SW 1271 (cell line): ENCODE data around the gene CYB561.
A peak's percentile ranks its signal among the peaks of the same experiment; 100 is the strongest.

ENCODE experiments used
- DNase-seq, 2 experiments: peaks; one replicate each; lab custom pipeline; 2025; lab: John Stamatoyannopoulos, UW

CYB561 gene

DNA sequence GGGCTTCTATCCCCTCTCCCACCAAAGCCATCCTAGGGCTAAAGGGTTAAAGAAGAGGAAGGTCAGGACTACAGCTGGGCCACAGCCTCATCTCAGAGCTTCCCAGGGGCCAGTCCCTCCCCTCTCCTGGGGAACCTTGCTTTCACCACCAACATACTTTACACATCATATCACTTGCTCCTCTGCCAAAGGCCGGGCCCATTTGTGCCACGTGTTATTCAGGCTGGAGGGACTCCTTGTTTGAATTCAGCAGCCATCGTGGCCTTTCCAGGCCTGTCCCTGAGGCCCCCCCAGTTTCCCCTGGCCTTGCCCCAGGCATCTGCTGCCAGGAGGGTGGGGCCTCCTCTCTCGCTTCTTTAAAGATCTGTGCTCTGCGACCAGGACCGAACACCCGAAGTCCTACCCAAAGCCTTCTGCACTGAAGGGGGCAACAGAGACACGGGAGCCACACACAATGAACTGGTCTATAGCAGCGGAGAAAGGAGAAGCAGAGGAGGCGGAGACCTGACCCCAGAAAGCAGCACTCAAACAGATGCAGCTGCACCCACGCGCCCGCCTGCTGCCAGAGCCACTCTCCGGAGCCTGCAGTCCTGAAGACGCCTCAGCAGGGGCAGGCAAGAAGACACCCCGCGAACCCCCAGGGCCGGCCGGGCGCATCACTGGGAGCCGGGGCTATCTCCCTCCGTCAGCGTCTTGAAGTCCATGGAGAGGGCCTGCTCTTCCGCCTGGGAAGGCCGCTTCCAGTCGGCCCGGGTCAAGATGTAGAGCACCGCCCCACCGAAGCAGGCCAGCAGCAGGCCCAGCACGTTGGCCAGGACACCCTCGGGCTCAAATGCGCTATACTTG is 12.1 kb downstream of the CYB561 start:
- DNase-seq, result no peak

DNA sequence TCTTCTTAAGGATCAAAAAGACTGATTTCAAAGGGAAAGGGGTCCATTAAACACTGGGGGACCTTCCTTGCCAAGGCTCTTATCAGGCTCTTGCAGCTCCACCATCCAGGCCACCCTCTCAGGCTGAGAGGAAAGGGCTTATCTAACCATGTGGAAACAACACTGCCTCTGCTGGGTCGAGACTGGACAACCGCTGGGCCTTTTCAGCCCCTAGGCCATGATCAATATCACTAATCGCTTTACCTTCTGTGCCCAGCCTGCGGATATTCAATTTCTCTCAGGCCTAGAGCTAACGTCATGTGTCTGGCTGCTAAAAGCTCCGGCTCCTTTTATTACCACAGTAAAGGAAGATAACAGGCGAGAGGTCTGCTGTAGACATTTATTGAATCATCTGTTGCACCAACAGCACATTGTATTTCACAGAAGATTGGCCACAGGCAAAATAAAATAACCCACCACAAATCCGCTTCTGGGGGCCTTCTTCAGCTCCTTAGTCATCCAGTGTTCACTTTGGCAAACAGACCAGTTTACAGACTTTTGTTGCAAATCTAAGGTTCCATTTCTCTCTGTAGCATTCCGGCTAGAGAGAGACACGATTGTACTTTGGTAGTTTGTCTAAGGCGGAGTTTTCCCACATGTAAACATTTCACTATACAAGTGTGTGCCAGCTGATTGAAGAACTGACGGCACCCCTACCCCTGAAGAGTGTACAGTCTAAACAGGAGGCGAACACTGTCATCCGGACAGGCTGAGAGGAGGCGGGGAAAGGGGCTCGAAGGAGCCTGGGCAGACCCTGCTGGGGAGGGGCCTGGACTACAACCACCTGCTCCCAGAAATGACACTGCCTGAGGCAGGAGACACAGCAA is 13.9 kb downstream of the CYB561 start:
- DNase-seq, result no peak

DNA sequence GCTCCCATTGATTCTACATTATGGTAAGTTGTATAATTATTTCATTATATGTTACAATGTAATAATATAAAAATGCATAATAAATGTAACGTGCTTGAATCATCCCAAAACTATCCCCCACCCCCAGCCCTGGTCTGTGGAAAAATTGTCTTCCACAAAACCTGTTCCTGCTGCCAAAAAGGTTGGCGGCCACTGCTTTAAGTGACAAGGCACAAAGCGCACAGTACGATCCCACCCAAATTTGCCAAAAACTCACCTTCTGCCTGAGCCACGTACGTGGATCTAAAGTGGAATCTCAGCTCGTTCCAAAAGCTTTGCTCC is 14.5 kb downstream of the CYB561 start:
- DNase-seq, result no peak

DNA sequence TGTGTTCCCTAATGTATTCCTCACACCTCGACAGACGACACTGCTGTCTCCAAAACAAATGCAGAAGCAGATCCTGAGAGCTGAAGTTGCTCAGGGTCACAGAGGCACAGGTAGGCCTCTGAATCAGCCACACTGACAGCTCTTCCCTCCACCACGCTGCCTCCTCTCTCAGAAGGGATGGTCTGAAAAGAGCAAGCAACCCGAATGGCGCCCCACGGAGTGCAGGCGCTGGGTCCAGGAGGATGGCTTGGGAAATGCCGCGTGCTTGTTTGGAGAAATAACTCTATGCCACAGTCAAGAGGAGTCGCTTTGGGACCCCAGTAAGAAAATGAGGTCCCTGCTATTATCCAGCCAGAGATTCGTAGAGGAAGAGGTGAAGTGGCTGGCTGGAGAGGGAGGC is 15.9 kb downstream of the CYB561 start:
- no peak for DNase-seq

DNA sequence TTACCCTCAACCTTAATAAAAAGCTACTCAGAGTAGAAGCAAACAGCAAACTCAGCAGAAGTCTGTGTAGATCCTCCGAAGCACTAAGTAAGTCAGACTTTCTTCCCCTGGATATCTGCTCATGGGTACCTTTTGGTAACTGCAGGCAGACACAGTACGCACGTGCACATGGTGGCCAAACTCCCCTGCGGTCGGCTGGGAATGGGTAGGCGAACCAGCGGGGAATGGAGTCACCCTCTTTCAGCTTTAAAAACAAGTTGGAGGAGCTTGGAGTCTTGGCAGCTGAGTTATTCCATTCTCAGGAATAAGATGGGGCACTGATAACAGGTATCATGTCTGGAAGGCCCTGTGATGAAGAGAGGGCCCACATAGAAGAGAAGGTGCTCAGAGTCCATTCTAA is 16.3 kb downstream of the CYB561 start:
- no peak for DNase-seq

DNA sequence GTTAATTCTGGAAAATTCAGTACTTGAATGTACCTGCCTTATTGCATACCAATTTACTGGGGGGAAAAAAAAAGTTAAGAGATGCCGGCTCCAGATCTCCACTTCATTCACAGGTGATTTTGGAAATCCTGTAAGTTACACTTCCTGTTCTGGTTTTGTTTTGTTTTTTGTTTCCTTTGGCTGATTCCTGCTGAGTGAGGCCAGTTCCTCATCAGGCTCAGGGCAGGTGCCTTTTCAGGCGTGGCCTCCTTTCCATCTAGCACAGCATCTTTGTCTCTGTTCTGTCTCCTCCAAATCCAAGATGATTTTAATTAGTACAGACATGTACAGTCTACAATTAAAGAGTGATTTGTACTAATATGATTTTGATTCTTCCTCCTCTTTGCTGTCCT is 19.2 kb downstream of the CYB561 start:
- DNase-seq, result no peak

DNA sequence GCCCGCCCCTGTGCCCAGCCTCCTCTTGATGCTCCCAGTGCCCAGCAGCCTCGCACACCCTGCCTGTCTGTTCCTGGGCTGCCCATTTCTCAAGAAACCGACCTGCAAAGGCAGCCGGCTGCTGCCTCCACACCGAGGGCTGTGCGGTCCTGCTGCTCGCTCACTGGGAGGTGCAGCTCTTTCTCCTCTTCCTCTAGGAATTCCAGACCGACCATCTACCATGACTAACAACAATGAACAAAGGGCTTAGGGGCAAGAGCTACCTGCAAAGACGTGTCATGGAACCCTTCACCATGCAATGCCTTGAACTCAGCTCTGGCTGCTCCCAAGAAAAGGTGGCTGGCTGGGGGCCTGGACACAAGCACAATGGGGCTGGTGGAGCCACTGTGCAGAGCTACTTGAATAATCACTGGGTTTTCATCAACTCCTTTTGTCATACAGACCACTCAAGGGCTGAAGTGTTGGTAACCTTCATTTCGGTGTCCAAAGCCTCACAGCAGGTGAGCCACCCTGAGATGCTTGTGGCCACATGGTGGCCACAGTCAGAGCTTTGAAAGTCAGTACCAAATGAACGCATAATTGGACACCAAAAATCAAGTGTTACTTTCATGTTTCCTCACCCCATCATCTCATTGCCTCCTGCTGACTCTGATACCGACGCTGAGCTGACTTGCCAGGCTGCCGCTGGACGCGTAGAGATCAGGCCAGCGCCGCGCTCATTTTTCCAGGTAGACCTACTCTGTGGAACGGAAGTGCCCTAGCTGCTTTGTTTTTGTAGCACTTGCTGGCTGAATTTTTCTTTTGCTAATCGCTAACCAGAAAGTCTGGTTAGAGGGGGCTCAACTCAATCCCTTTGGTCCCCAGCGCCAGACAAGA is 19.8 kb downstream of the CYB561 start:
- DNase-seq, result no peak

DNA sequence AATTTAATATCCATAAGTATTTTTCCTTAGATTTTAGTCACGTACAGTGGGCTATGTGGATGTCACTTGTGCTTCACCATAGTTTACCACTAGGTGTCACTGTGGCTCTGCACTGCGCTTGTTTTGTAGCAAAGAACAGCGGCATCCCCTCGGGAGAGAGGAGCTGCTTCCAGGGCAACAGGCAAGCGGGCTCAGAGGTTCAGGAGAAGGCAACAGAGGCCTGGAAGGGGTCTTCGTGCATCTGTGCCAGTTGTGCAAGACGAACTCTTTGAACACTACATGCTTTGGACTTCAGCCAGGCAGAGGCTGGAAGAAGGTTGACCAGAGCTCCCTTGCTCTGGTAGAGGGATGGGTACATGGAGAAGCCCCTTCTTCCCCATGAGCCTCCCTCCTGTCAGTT is 20.6 kb downstream of the CYB561 start:
- DNase-seq, result peak; percentile 44 to 56

DNA sequence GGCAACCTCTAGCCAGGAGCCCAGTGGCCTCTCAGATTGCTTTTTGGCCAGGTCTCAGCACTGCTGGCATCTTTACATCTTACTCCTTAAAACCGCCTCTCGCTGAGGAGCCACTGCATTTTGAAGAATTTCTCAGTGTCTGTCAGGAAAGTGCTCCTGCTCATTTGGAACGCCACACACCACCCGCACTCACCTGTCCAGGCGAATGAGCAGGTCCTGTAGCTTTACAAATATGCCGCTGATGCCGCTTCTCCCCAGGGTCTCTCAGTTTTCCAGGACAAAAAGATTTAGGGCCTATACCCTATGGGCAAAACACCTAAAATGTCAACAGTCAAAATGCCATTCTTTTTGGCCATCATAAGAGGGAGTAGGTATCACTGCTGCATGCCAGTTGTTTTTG is 22.1 kb downstream of the CYB561 start:
- no peak for DNase-seq

DNA sequence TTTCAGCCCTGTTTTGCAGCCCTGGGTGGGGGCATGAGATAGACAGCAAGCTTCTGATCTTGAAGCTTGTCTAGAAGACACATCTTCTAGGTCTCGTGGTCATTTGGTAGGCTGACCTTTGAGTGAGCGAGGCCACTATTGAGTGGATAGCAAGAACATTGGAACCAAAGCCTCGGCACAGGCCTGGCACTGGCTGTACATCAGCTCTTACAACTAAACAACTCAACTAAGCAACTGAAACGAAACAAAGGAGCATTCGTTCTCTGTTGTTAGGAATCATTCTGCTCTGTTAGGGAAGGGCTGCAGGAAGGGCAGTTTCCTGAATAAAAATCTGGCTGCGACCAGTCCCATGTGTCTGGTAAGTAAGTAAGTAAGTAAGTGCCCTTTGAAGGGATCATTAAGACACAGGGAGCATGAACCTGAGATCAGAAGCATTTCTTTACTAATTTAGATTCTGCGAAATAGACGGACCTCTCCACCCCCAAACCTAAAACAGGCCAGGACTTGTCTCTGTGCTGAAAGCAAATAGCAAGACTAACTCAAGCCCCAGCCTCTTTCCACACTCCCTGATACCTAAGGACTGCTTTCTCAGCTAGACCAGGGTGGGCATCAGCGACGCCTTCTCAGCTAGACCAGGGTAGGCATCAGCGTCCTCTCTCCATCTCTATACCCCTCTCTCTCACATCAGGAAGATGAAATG is 22.7 kb downstream of the CYB561 start:
- no peak for DNase-seq

DNA sequence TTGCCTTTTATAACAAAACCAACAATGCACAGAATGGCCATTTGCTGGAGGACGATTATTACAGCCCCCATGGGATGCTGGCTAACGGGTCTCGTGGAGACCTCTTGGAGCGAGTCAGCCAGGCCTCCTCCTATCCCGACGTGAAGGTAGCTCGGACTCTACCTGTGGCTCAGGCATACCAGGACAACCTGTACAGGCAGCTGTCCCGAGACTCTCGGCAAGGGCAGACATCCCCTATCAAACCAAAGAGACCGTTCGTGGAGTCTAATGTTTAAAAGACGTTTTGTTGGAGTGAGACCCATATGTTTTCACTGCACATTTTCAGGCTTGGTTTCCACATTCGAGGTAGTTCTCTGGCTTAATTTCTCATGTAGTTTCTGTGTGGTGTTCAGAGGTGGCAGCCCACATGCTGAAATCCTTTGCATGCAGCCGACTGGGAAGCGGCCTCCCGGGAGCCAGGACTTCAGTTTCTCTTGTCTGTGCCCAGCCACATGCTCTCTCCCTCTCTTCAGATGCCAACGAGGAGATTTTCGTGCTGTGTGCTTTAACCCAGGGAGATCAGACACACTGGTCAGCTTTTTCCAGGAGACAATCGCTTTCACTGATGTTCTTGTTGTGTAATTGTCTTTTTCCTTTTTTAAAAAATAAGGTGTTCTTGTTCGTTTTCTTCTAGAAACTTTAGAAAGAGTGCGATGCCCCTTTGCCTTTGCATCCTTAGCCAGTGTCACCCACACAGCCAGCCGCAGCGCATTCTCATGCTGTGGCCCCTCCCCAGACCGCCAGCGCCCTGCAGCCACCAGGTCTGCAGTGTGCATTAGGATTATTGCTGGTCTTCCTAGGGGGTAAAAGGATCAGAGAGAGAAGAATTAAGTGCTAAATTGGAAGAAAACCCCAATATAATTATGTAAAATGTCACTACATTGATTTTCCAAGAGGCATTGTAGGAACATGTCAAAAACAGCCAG is 24.1 kb downstream of the CYB561 start:
- no peak for DNase-seq

DNA sequence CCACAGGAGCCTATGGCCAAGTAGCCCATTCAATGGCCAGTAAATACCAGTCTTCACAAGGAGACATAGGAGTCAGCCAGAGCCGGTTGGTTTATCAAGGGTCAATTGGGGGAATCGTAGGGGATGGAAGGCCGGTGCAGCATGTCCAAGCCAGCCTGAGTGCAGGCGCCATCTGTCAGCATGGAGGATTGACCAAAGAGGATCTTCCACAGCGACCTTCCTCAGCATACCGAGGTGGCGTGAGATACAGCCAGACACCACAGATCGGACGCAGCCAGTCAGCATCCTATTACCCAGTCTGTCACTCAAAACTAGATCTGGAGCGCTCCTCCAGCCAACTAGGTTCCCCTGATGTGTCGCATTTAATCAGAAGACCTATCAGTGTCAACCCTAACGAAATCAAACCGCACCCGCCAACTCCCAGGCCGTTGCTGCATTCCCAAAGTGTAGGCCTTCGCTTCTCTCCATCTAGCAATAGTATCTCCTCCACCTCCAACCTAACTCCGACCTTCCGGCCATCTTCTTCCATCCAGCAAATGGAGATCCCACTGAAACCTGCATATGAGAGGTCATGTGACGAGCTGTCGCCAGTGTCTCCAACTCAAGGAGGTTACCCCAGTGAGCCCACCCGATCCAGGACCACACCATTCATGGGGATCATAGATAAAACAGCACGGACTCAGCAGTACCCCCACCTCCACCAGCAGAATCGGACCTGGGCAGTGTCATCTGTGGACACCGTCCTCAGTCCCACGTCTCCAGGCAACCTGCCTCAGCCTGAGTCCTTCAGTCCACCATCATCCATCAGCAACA is 25.0 kb downstream of the CYB561 start:
- DNase-seq, result no peak

DNA sequence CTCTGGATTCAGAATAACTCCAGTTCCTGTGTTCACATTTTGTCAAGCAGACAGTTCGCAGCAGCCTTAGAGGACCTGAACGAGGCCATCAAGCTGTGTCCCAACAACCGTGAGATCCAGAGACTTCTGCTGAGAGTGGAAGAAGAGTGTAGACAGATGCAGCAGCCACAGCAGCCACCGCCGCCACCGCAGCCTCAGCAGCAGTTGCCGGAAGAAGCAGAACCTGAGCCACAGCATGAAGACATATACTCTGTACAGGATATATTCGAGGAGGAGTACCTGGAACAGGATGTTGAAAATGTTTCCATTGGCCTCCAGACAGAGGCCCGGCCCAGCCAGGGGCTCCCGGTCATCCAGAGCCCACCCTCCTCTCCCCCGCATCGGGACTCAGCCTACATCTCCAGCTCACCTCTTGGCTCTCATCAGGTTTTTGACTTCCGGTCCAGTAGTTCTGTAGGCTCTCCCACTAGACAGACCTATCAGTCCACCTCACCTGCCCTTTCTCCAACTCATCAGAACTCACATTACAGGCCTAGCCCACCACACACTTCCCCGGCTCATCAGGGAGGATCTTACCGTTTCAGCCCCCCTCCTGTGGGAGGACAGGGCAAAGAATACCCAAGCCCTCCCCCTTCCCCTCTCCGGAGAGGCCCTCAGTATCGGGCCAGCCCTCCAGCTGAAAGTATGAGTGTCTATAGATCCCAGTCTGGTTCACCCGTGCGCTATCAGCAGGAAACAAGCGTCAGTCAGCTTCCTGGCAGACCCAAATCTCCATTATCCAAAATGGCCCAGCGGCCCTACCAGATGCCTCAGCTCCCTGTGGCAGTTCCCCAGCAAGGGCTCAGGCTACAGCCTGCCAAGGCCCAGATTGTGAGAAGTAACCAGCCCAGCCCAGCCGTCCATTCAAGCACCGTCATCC is 25.9 kb downstream of the CYB561 start:
- DNase-seq, result no peak

DNA sequence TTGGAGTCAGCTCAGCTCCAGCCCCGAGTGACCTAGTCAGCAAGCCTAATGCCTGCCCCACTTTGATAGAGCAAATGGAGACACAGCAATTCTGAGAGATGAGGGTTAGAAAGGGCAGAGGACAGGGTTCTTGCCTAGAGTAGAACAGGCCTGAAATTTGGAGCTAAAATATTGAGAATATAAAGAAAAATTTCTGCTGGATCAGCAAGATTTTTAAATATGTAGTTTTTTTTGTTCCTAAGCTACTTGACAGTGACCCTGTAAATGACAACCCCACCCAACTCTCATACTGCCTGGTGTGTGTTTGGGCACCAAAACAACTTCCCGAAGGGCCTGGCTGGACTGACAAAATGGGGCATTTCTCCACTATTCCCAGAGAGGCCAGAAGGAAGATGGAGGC is 26.7 kb downstream of the CYB561 start:
- no peak for DNase-seq

DNA sequence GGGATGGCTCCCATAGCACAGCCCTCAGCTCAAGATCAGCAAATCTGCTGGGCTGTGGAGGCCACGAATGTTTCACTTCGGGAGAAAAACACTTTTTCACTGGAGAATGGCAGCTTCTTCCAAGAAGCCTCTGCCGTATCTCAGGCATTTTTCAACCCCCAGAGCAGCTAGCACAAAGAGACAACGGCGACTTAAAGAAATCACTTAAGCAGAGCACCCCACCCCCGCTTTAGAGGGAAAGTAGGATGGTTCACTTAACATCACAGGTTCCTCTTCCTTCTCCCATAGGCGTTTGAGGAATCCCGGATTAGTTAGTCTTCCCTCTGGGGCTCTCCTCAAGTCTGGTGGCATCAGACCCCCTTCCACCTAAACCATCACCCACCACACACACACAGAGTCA is 27.6 kb downstream of the CYB561 start:
- DNase-seq, result no peak

DNA sequence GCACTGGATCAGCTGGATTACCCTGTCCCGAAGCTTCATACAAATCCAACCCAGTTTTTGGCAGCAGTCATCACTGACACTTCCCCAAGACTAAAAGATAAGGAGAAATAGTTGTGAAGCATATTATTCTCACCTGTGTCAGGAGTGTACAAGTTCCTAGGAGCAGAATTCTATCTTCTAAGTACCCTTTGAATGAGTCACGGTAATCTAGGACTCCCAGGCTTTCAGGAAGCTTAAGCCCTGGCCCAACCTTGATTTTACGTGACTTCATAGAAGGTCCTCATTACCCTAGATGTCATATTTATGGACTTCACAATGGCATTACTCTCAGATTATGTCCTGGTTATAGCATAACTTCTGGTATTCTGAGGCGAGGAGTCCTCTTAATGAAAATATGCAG is 31.9 kb downstream of the CYB561 start:
- no peak for DNase-seq

DNA sequence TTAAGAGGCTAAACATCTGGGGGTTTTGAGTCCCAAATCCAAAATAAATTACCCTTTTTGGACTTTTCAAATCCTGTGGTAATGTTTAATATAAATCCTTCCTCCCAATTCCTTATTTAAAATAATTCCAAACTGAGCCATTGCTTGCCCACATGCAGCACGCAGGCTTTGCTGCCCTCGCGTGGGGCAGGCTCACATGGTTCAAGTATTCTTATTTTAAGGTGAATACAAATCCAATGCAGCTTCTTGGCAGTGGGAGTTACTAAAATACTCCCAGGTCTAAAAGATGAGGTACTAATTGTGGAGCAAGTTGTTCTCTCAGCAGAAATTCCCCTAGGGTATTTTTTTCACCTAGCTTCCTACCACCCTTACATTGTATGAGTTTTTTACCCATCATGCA is 33.0 kb downstream of the CYB561 start:
- no peak for DNase-seq

DNA sequence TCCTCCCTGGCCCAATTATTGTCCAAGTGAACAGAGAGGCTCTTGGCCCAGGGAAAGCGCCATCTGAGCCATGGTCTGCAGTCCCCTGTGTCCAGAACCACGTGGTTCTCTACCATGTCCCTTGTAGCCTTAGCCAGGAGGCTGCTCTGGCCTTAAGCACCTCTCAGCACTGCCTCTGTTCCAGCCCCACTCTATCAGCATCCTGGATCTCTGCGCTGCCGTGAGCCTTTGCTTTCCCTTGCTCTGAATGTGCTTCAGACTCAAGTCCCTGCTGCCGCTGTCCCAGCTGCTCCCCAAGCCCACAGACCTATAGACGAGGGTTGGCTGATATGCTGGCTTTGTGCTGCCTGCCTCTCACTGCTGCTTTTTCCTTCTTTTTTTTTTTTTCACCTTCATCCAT is 33.9 kb downstream of the CYB561 start:
- DNase-seq, result no peak
